HPDE6-E6E7 (cell line): Measurements from ENCODE around the gene GNA15.

Experiments used
- DNase-seq: peaks from one replicate; pipeline ENCODE4 v3.0.0; 2011; ENCODE audit warnings: missing footprints; ENCODE audit errors: extremely low spot score

Gene GNA15

DNA sequence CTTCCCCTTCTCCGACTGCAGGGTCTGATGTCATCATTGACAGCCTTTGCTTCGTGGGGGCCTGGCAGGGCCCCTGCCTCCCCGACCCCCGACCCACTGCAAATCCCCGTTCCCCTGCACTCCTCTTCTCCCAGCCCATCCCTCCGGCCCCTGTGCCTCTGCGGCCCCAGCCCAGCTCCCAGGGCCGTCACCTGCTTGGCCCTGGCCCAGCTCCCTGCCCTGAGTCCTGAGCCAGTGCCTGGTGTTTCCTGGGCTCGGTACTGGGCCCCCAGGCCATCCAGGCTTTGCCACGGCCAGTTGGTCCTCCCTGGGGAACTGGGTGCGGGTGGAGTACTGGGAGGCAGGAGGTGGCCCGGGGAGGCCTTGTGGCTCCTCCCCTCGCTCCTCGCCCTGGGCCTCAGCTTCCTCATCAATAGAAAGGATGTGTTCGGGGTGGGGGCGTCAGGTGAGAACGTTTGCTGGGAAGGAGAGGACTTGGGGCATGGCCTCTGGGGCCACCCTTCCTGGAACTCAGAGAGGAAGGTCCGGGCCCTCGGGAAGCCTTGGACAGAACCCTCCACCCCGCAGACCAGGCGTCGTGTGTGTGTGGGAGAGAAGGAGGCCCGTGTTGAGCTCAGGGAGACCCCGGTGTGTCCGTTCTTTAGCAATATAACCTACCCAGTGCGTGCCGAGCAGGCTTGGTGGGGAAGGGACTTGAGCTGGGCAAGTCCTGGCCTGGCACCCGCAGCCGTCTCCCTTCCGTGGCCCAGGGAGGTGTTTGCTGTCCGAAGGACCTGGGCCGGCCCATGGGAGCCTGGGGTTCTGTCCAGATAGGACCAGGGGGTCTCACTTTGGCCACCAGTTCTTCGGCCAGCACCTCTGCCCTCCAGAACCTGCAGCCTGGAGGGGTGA is 72.7 kb downstream of the GNA15 start:
- DNase-seq, result no peak

DNA sequence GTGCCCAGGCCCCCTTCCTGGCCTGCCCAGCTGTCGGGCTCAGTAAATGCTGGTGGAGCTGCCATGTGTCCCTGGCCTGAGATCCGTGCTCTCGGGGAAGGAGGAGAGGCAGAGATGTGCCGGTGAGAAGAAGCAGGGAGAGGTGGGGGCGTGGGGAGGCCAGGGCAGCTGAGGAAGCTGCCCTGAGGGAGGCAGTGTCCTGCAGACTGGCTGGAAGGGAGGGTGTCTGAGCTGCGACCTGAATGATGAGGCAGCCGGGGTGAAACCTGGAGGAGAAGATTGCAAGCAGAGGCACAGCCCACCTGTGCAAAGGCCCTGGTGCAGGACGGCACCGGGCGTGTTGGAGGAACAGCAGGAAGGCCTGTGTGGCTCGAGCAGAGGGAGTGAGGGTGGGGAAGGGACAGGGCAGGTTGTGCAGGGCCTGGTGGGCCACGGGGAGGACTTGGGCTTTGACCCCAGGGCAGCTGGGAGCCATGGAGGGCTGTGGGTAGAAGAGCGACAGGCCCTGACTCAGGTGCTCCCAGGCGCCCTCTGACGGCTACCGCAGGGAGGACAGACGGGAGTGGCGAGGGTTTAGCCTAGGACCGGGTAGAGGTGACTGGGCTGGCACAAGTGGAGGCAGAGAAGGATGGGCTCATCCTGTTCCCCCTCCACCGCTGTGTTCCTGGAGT is 74.6 kb downstream of the GNA15 start:
- DNase-seq, result peak; percentile 65

DNA sequence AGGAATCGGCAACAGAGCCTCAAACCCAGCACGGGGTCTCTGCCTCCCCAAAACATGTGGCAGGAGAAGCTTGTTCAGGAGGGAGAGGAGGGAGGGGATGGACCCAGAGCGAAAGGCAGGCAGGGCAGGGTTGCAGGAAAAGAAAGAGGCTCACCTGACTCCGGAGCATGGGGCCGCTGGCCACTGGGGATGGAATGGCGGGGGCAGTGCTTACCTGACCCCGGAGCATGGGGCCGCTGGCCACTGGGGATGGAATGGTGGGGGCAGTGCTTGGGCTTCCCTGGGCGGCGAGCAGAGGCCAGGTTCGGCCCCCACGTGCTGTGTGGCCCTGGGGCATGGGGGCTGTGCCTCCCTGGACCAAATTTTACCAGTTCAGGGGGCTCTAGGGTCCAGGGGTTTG is 75.4 kb downstream of the GNA15 start:
- no peak for DNase-seq

DNA sequence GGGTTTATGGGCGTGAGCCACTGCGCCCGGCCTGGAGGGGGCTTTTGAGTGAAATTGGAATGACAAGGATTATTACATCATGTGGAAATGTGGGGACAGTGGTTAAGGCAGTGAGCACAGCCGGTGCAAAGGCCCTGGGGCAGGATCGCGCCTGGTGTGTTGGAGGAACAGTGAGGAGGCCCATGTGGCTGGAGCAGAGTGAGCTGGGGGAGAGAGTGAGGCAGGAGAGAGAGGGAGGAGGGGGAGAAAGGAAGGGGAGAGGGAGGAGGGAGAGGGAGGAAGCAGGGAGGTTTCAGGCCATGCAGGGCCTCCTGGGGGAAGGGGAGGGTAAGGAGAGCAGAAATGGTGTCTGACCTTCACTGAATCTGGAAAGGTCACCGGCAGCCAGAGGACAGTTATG is 77.3 kb downstream of the GNA15 start:
- no peak for DNase-seq
